Psoas muscle (tissue), 8 donors: ENCODE data around the gene PPP1R9B. TPM values are rescaled to one million over a fixed set of nuclear protein-coding genes. Genes with fewer than 3 reads are reported as not detected.

Experiments used
- ATAC-seq, 4 donors: fragments of 200-7000 bp; cut with Tn5 transposase; one replicate each; pipeline ENCODE4 v1.9.1; 2020; ENCODE audit warnings: moderate library complexity in 3 of 4, mild to moderate bottlenecking in 2 of 4
- DNase-seq, 2 donors: peaks; one replicate each; pipeline ENCODE4 v3.0.0-alpha.2; 2020
- H3K27ac ChIP-seq: fragments of 200-600 bp; one replicate; pipeline ENCODE4 v1.8.0; 2022
- H3K27me3 ChIP-seq, 3 donors: fragments of 200-600 bp in 1 of 3; one replicate each; pipeline versions ENCODE4 v1.6.1 to v1.8.0; 2013 to 2022; ENCODE audit warnings: low read length in 2 of 3, mild to moderate bottlenecking in 2 of 3, moderate library complexity in 1 of 3; ENCODE audit not compliant: insufficient read depth in 3 of 3
- H3K36me3 ChIP-seq, 2 donors: fragments of 200-600 bp in 1 of 2; one replicate each; pipeline versions ENCODE4 v1.6.1 to v1.8.0; 2013 to 2022; ENCODE audit warnings: low read depth in 1 of 2, mild to moderate bottlenecking in 1 of 2, moderate library complexity in 1 of 2; ENCODE audit not compliant: insufficient read depth in 1 of 2
- H3K4me1 ChIP-seq: fragments of 200-600 bp; one replicate; pipeline ENCODE4 v1.8.0; 2022
- H3K4me3 ChIP-seq: fragments of 200-600 bp; one replicate; pipeline ENCODE4 v1.8.0; 2022; ENCODE audit warnings: mild to moderate bottlenecking
- H3K9me3 ChIP-seq: fragments of 200-600 bp; one replicate; pipeline ENCODE4 v1.8.0; 2022
- CTCF ChIP-seq: fragments of 200-600 bp; IDR thresholded peaks from one replicate; pipeline ENCODE4 v1.8.0; 2022; ENCODE audit warnings: antibody characterized with exemption
- WGBS, 3 donors: extraction: QIAGEN DNeasy Blood & Tissue Kit; methylation state at CpG; one replicate each; pipeline versions ENCODE4 v1.1.6 to v1.1.7; 2013; 5-methylcytosine and 5-hydroxymethylcytosine counted together
- intact Hi-C, 2 donors: fragments of 100-400 bp; cut with DNase I; formaldehyde crosslinking; loops; one replicate each; pipeline versions ENCODE4 v1.11.0 to v1.14.2; 2022
- polyA plus RNA-seq, 3 donors: library from polyadenylated mRNA; stranded (reverse); fragments of 200-250 nt; gene quantifications; one replicate each; pipeline ENCODE4 v1.2.3, GENCODE V29; 2013
- total RNA-seq, 4 donors: library from RNA; stranded (reverse); fragmentation: NEBNext Ultra II Directional in 2 of 4; extraction: Animal tissue kit (Norgen Biotek cat#: 25700) in 2 of 4; gene quantifications; one replicate each; pipeline versions ENCODE4 v1.2.1 to v1.2.4, GENCODE V29; 2021 to 2023
- donor health status: healthy with polysubstance abuse.
- donor health status: DM: no; HTN: no; CAD: no; lungs with moderate emphysema.
- donor health status: Bipolar disorder and iron deficiency.
- donor health status: healthy.
- donor health status: DM: yes; HTN: yes; CAD: no.
- donor health status: DM: no; HTN: no; CAD: no.
- donor health status: DM: no; HTN: no; CAD: no.
- donor health status: DM: yes; HTN: yes; CAD: no.

Gene PPP1R9B
- total and polyA plus RNA-seq, 7 donors = 7.0 to 26.5 (median 15.1) TPM

GRCh38 chr17:50155115-50155819, 4.8 kb upstream of the PPP1R9B start:
- intact Hi-C loops = no loop called here
- Histone ChIP-seq H3K27ac (peak overlapping the region; percentile 83), H3K4me1 (peaks cover 39% of the 10 kb centered on the region), H3K4me3 (peak overlapping the region; percentile 7), H3K27me3 (no peaks in the 10 kb centered on the region), H3K9me3 (no peaks in the 10 kb centered on the region), H3K36me3 (no peaks in the 10 kb centered on the region)
- ATAC-seq (no peak), DNase-seq (peak; percentile 40 to 49)
- WGBS, 3 donors = 57 to 78% (median 66%) methylated on average over 8 of the region's 8 CpGs
- TF ChIP-seq CTCF = no peak

DNA sequence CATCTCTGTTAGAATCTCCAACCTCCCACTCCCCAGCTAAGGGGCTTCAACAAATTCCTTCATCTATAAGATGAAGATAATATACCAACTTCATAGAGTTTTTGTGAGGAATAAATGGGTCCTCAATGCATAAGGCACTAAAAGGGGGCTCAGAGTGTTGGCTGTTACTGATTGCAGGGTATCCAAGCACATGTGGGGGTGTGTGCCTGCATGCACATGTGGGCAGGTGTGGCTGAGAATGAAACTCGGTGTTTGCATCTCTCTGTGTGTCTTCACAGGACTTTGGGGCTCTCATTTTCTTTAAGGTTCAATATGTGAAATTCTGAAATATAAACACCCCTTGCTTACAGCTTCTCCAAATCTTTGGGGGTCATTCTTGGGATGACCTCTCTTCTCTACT, 4.1 kb upstream of the PPP1R9B start:
- Histone ChIP-seq H3K9me3 (no peaks in the 10 kb centered on the region), H3K27ac (peak overlapping the region; percentile 83), H3K4me3 (no peak overlapping the region), H3K27me3 (no peaks in the 10 kb centered on the region), H3K36me3 (no peaks in the 10 kb centered on the region), H3K4me1 (peaks cover 39% of the 10 kb centered on the region)
- no peak for TF ChIP-seq CTCF
- WGBS, 3 donors = 48 to 67% (median 50%) methylated on average over 1 of the region's 1 CpG
- intact Hi-C loops = no loop called here
- ATAC-seq = no peak
- DNase-seq = peak in 1 of 2 donors; percentile 9

DNA sequence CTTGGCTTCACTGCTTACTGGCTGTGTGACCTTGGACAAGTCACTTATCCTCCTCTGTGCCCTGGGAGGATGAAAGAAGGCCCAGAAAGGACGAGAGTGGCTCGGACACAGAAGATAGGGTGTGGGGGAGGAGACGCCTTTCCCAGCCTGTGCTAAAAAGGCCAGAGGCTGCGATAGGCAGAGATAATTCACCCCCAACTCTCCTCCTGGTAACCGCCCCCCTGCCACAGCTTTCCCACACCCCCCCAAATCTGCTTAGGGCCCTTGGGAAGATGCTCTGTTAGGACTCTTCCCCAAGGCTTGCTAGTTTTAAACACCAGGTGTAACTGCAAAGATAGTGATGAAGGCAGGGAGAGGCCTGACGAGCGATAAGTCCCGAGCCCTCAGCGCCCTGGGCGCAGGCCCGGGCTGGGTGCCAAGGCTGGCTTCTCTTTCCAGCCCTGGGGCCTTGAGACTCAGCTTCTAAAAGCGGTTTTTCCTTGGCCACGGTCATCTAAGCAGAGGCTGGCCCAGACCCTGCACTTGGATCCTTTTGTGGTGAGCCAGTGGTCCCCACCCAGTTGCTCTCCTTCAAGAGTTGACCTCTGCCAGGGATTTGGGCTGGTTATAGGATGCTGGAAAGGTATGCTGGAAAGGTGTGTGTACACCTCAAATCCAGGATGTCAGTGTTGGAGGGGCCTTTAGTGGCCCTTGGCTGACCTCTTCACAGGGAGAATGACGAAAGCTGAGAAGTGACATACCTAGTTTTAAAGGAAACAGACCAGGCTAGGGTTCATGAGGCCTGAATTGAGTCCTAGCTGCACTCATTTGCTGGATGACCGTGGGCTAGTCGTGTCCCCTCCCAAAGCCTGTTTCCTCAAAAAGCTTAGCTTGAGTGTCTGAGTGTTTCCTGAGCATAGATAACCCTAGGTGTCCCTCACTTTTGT, 3.4 kb upstream of the PPP1R9B start:
- Histone ChIP-seq H3K36me3 (no peaks in the 10 kb centered on the region), H3K4me3 (no peak overlapping the region), H3K27ac (peak overlapping the region; percentile 83), H3K27me3 (no peaks in the 10 kb centered on the region), H3K9me3 (no peaks in the 10 kb centered on the region), H3K4me1 (peaks cover 43% of the 10 kb centered on the region)
- DNase-seq (peak; percentile 77 to 87), ATAC-seq (peak in 3 of 4 donors; percentile 22 to 51 (median 46))
- WGBS, 3 donors = 25 to 51% (median 32%) methylated on average over 16 of the region's 16 CpGs
- intact Hi-C loops = loop anchor here in 1 of 2 donors (2.0 kb wide), 1 partner anchor 59 kb away; the partner anchor contains the start of gene PDK2
- no peak for TF ChIP-seq CTCF

DNA sequence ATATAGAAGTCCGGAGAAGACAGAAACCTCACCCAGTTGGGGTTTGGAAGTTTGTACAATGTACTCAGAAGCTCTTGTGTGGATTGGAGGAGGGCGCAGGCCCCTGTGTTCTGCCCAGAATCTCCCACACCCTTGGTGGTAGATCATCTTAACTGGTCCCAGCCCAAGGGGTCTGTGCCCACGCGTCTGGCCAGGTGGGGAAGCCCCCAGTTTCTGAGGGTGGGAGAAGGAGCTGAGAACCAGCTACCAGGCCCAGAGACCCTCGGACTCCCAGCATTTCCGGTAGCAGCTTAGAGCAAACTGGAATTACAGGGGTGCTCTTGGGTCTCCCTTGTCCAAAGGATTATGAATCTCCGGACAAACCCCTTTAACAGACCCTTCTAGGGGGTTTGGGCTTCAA, 2.3 kb upstream of the PPP1R9B start:
- 65 to 66% (median 65%) methylated on average over 7 of the region's 7 CpGs for WGBS, 3 donors

More for the DNA sequence above, 2.3 kb upstream of the PPP1R9B start:
- intact Hi-C loops = loop anchor here in 1 of 2 donors (1.0 to 2.0 kb wide), 2 partner anchors 9 to 58 kb away; partner anchors contain the start of gene PDK2
- H3K4me3 ChIP-seq = peak overlapping the region; percentile 84
- no peak for ATAC-seq
- H3K27me3 ChIP-seq = no peaks in the 10 kb centered on the region
- H3K4me1 ChIP-seq = peaks cover 53% of the 10 kb centered on the region
- peak in 1 of 2 donors; percentile 49 for DNase-seq
- no peaks in the 10 kb centered on the region for H3K9me3 ChIP-seq
- H3K36me3 ChIP-seq = no peaks in the 10 kb centered on the region
- peak overlapping the region; percentile 83 for H3K27ac ChIP-seq
- TF ChIP-seq CTCF = no peak
